Fibroblast of peridontal ligament (primary cell): ENCODE data around the gene MREG.

Experiments used
- DNase-seq: peaks from one replicate; pipeline ENCODE4 v3.0.0-alpha.2; 2010; ENCODE audit errors: extremely low read depth

MREG gene

DNA sequence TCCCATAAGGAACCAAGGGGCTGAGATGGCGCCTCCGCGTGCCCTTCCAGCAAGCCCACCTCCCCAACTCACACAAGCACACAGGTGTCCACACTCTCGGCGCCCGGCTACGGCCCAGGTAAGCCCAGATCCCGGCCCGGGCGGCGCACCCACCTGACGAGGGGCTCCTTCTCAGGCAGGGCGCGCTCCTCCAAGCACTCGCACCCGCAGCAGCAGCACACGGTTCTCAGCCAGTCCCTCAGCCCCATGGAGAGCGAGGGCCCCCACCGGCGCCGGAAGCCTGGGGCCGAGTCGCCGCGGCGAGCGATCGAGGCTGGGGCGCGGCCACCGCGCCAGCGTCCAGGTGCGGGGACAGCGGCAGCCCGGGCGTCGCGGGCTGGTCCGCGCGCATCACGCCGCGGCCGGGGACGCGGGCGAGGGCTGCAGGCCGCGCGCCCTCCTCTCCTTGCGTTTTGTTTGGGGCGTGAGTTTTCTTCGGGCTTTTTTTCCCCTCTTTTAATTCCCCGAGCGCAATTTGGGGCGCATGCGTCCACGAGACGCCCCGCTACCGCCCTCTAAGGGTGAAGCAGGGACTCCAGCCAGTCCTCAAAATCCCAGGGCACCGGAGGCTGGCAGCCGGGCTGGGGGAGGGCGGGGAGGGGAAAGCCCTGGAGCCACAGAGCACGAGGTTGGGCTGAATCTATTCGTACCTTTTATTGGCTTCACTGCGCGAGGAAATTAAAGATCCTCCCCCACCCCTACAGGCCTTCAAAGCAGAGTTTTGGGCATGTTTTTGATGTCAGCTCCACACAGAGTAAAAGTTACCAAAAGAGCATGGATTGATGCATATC, at the start of gene MREG:
Gene MREG, minus strand, starts transcription at position 472 of the 830 bp plus-strand sequence. Its CDS starts 224 bp downstream, at position 248.
- DNase-seq = peak; percentile 69

DNA sequence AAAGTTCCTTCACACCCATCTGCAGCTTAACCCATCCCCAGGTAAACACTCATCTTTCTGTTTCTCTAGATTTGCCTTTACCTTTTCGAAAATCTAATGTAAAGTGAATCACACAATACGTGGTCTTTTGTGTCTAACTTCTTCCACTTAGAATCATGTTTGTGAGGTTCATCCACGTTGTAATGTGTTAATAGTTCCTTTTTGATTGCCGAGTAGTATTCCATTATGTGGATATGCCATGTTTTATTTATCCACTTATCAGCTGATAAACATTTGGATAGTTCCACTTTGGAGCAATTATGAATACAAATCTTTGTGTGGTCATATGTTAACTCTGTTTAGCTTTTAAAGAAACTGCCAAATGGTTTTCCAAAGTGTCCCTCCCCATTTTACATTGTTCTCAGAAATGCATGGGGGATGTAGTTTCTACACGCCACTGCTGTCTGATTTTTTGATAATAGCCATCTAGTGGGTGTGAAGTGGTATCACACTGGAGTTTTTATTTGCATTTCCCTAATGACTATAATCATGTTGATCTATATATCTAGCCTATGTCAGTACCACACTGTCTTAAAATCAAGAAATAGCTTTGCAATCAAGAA, 46.0 kb upstream of the MREG start:
- no peak for DNase-seq

DNA sequence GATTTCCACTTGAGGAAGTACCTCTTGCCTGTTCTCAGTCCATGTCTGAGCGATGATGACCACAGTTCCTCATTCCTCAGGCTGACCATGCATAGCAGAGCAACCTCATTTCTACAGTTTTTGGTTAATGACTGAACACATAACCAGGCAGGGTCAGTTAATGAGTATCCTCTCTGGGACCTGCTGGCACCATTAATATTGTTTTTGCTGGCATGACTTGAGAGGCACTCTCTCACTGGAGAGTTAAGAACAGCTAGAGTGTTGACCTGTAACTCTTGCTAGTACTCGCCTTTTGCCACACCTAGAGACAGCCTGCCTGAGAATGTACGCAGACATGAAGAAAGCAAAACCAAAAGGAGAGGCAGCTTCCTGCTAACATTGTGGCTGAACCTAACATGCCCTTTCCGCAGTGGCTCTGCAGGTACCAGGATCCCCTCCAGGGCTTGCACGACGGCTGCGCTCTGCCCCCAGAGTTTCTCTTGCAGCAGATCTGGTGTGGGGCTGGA, 44.4 kb upstream of the MREG start:
- DNase-seq = peak; percentile 54

DNA sequence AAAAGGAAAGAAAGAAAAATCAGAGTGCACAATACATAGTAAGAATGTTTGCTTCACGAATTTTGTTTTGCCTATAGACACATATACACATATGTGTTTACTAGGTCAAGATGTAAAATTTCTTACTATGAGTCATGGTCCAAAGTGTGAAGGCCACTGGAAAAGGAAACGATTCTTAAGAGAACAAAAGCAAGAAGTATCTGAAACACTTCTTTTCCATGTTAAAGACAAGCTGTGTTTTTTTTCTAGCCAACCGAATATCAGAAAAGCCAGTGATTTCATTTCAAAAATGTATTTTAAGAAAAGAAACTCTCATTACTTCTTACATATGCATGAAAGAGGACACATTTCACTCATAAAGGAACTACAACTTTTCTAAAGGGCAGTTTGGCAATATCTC, 43.4 kb upstream of the MREG start:
- no peak for DNase-seq

- DNase-seq = no peak
Measured at GRCh38 chr2:216055680-216056079, 42.3 kb upstream of the MREG start.

- no peak for DNase-seq
Measured at GRCh38 chr2:216052420-216052819, 39.1 kb upstream of the MREG start.

GRCh38 chr2:216051350-216051749, 38.0 kb upstream of the MREG start:
- no peak for DNase-seq

- DNase-seq = no peak
Measured at GRCh38 chr2:216049452-216049851, 36.1 kb upstream of the MREG start.

DNA sequence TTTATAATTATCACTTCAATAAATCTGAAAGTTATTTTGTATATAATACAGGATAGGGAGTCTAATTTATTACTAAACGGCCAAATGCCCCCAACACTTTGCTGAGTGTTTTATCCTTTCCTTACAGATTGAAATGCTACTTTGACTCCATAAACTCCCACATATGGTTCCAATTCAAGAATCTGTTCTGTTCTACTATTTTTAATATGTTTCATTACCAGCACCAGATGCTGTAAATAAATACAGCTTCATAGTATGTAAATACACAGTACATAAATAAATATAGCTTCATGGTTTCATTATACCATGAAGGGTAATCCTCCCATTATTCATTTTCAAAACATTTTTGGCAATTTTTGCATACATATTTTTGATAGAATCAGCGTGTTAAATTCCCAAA, 34.0 kb upstream of the MREG start:
- peak; percentile 40 for DNase-seq

- DNase-seq = no peak
Measured at GRCh38 chr2:216044883-216045486, 31.6 kb upstream of the MREG start.

- no peak for DNase-seq
Measured at GRCh38 chr2:216043949-216044348, 30.6 kb upstream of the MREG start.

GRCh38 chr2:216041438-216041837, 28.1 kb upstream of the MREG start:
- no peak for DNase-seq

- no peak for DNase-seq
Measured at GRCh38 chr2:216039918-216040317, 26.6 kb upstream of the MREG start.

DNA sequence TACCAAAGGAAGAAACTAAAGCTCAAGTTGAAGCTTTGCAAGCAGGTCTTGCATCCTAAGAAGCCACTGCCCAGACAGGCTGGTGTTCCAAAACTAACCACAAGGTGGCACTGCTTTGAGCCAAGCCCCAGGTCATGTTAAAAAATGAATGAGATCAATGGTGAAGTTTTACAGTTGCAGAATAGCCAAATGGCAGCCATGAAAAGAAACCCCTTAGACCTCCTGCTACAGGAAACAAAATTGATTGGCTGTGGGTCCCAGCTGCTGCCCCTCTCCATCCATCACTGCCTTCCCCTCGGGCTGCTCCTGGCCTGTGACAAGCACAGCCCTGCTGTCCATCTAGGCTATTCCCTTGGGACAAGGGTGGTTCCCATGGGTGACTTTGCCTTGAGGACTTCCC, 20.7 kb upstream of the MREG start:
- peak; percentile 77 for DNase-seq

GRCh38 chr2:216033403-216033802, 20.1 kb upstream of the MREG start:
- no peak for DNase-seq

DNA sequence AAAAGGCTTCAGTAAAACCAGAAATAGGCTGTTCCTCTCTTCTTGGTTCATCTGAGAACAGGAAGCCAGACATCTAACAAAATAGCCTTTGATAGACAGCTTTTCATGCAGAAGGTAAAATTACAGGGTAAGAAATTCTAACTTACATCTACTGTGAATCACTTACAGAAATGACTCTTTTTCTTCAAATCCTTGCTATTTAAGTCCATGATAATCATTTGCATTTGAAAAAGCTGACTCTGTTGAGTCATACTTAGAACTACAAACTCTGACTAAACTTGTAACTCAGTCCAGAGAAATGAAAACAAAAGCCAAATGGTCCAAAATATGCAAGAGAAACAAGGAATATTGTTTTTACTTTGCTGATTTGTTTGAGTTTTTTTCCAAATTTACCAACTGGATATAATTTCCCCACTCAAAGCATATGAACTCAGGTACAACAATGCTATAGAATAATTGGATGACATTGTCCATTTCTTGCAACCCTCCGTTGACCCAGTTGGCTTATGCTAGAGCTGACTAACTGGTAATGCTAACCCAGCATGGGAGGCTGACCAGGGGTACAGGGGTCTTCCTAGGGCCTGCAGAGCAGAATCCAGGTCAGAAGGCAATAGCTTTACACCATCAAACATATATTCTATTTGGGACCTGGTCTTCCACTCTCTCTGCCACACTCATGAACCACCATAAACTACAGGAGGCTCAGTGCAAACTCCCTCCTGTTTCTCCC, 18.8 kb upstream of the MREG start:
- peak; percentile 92 for DNase-seq

DNA sequence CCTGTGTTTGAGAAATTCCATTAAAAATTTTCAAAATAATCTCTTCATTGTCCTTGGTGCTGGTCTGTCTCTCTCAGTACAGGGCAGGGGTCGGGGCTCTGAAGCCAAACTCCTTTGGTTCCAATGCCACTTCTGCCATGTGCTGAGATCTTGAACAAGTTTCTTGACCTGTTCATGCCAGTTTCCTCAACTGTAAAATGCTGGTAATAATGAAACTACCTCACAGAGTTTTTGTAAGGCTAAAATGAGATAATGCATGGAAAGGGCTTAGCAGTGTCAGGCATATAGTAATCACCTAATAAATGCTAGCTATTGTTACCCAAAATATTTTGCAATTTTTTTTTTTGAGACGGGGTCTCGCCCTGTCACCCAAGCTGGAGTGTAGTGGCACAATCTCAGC, 16.9 kb upstream of the MREG start:
- no peak for DNase-seq

DNA sequence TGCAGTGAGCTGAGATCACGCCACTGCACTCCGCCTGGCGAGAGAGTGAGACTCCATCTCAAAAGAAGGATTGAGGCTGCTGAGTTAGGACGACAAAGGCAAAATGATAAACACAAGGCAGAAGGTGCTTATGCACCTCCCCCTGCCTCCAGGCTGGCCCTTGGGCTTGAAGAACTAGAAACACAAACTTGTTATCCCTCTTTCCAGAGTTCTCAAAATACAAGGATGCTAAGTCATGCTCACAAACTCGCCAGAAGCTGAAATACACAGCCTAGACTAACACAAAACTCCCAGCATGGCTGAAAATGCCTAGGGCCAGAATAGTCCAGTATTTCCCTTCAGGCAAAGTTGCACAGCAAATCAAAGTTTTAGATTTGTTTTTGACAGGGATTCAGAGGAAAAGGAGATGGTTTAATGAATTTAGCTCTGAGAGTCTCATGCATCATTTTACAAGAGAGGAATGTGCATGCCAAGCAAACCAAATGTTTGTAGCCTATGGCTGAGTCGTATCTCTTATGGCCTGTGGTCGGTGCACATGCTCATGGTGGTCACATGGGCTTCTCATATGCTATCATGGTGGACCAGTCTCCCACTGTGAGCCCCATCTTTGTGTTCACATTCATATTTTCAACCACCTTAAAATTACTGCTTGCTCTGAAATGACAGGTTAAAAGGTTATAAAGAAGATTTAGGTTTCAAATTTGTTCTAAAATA, 16.2 kb upstream of the MREG start:
- DNase-seq = peak; percentile 68

DNA sequence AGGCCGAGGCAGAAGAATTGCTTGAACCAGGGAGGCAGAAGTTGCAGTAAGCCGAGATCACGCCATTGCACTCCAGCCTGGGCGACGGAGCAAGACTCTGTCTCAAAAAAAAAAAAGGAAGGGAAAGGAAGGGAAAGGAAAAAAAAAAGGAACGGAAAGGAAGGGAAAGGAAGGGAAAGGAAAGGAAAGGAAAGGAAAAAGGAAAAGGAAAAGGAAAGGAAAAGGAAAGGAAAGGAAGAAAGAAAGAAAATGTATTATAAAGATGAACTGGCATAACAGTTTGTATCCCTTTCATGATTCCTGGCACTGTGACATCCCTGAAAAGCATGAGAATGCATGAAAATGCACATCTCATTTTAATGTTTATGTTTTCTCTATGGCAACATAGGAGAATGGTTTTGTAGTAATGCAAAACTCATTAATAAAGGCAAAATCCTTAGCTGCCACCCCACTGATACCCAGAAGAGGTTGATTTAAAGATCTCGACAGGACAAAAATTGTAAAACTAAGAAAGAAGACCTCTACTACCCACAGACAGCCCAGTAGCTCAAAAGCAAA, 11.5 kb upstream of the MREG start:
- no peak for DNase-seq

DNA sequence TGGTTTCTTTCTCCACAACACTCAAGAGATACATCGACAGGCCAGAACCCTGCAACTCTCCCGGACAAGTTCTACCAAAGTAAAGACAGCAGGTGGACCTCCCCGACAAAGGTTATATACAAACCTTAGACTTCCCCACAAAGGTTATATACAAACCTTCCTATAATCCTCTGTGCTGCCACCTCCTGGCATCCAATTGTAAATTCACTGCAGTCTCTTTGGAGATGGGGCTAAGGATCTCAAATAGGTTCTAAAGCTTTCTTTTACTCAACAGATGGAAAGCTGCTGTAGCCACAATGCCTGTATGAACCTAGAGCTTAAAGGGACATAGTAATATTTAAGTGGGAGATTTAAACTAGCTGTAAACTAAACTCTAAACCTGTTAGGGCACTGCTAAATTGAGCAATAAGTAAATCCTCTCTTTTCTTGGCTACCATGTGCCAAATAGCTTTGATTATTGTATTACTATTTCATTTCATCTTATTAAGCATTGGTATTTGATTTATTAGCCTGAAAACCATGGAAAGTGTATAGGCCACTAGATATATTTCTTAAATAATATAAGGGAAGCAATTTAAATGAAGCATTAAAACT, 9.8 kb upstream of the MREG start:
- peak; percentile 69 for DNase-seq
